ENCODE measurements around the gene RFC1. TPM values are rescaled to one million over a fixed set of nuclear protein-coding genes. Genes with fewer than 3 reads are reported as not detected.

Gene RFC1
- total RNA-seq, 1 donor from 2014 or later: 48.2 TPM

DNA sequence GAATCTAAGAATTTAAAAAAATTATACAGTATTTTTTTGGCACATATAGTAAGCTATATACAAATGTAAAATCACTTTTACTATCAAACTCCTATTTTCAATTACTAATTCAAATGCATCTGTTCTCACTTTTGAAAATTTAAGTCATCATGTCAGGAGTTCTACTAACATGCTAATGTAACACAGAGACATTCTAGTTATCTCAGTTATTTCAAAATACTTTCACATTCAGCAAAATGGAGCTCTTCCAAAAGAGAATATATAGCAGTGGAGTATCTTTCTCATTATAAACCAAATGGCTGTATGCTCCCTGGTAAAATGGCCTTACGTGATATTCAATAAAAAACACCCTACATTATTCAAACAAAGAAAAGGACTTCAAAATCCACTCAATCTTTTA, 42.3 kb downstream of the RFC1 start:
- TF ChIP-seq, protein P1, sequence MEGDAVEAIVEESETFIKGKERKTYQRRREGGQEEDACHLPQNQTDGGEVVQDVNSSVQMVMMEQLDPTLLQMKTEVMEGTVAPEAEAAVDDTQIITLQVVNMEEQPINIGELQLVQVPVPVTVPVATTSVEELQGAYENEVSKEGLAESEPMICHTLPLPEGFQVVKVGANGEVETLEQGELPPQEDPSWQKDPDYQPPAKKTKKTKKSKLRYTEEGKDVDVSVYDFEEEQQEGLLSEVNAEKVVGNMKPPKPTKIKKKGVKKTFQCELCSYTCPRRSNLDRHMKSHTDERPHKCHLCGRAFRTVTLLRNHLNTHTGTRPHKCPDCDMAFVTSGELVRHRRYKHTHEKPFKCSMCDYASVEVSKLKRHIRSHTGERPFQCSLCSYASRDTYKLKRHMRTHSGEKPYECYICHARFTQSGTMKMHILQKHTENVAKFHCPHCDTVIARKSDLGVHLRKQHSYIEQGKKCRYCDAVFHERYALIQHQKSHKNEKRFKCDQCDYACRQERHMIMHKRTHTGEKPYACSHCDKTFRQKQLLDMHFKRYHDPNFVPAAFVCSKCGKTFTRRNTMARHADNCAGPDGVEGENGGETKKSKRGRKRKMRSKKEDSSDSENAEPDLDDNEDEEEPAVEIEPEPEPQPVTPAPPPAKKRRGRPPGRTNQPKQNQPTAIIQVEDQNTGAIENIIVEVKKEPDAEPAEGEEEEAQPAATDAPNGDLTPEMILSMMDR (IDR thresholded peaks at IDR 0.05; ENCODE audit: insufficient read depth, low read length, severe bottlenecking): no peak
- Histone ChIP-seq H3K36me3 (ENCODE audit: control insufficient read depth, insufficient read depth, low read length) (no peaks in the 10 kb centered on the region), H3K4me3 (ENCODE audit: low read depth, low read length) (no peak overlapping the region), H3K27me3 (ENCODE audit: control insufficient read depth, insufficient read depth, low read length) (no peaks in the 10 kb centered on the region)
- FAIRE-seq: no peak
- DNase-seq (ENCODE audit: low read depth): no peak

DNA sequence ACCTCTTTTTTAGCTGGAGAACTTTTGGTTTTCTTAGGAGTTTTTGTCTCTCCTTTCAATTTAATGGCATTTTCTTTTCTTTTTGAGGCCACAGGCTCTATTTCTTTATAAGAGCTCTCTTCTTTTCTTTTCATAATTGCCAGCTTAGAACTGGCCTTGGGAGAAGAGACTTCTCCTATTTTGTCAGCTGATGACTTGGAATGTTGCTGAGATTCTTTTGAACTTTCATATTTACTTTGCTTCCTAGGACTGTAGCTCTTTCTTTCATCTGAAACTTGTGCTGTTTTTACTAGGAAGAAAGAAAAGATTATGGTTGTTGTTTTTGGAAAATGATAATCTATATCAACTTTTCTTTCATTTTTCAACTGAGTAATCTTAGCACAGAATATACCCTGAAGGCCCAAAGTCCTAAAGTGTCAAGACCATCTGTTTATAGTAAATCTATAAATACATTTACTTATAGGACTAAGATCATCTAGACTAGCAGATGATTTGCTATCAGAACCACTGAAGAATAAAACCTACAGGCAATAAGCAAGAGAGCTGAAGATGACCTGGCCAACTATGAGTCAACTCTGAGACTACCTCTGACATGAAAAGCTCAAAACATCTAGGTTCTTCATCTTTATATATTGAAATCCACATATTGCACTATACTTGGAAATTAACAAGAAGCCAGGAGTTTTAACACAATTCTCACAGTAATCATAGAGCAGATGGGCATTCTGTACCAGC, 45.6 kb downstream of the RFC1 start:
- FAIRE-seq: no peak
- Histone ChIP-seq H3K27me3 (ENCODE audit: control insufficient read depth, insufficient read depth, low read length) (no peaks in the 10 kb centered on the region), H3K4me3 (ENCODE audit: low read depth, low read length) (no peak overlapping the region), H3K36me3 (ENCODE audit: control insufficient read depth, insufficient read depth, low read length) (peaks cover 3% of the 10 kb centered on the region)
- peak; percentile 64 for DNase-seq (ENCODE audit: low read depth)
- TF ChIP-seq, protein P1 (IDR thresholded peaks at IDR 0.05; ENCODE audit: insufficient read depth, low read length, severe bottlenecking): no peak

DNA sequence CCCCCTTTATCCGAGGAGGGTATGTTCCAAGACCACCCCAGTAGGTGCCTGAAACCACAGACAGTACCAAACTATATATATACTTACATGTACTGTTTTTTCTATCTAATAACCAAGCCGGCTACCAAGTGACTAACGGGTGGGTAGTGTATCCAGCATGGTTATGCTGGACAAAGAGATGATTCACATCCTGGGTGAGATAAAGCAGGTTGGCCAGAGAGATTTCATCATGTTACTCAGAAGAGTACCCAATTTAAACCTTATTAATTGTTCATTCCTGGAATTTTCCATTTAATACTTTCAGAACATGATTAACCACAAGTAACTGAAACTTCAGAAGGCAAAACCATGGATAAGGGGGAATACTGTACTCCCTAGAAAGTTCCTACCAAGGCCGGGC, 46.5 kb downstream of the RFC1 start:
- Histone ChIP-seq H3K4me3 (ENCODE audit: low read depth, low read length) (peak overlapping the region; percentile 13), H3K27me3 (ENCODE audit: control insufficient read depth, insufficient read depth, low read length) (no peaks in the 10 kb centered on the region), H3K36me3 (ENCODE audit: control insufficient read depth, insufficient read depth, low read length) (peaks cover 3% of the 10 kb centered on the region)
- TF ChIP-seq, protein P1 (IDR thresholded peaks at IDR 0.05; ENCODE audit: insufficient read depth, low read length, severe bottlenecking): no peak
- DNase-seq (ENCODE audit: low read depth) (peak; percentile 98), FAIRE-seq (no peak)

DNA sequence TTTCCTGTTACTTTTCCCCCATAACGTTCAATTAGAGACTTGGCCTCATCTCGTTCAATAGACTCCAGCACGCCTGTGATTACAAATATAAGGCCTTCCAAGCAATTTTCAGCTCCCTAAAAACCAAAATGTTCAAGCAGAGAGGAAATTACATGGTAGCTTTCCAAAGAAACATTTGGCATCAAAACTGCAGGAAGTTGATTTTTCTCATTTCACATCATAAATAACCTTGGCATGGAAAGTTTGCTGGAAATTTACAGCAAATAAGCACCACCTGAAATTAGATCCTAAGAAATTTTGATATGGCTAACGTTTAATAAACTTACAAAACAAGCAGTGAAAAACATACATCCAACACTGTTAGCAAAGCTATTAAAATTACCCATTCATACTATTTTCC, 53.3 kb downstream of the RFC1 start:
- TF ChIP-seq, protein P1 (IDR thresholded peaks at IDR 0.05; ENCODE audit: insufficient read depth, low read length, severe bottlenecking): no peak
- Histone ChIP-seq H3K4me3 (ENCODE audit: low read depth, low read length) (no peak overlapping the region), H3K27me3 (ENCODE audit: control insufficient read depth, insufficient read depth, low read length) (no peaks in the 10 kb centered on the region), H3K36me3 (ENCODE audit: control insufficient read depth, insufficient read depth, low read length) (peaks cover 13% of the 10 kb centered on the region)
- DNase-seq (ENCODE audit: low read depth): no peak
- FAIRE-seq: no peak

DNA sequence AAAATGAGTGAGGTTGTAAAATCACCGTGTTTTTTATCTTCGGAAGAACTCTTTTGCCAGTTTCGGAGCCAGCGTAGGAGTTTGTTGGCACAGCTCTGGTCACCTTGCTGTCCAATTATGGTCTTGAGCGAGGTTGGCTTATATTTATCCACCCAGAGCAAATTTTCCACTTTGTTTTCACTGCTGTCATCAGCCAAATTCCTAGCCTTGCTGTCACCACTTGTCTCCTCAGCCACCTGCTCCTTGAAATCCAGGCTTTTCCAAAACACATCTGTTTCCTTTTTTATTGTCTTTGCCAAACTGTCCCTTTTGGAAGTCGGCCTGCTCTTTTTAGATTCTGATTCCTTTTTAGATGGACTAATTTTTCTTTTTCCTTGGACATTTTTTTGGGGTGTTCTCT, 57.6 kb downstream of the RFC1 start:
- FAIRE-seq (no peak), DNase-seq (ENCODE audit: low read depth) (no peak)
- H3K36me3 ChIP-seq (ENCODE audit: control insufficient read depth, insufficient read depth, low read length): peaks cover 14% of the 10 kb centered on the region
- no peak overlapping the region for H3K4me3 ChIP-seq (ENCODE audit: low read depth, low read length)
- TF ChIP-seq, protein P1 (IDR thresholded peaks at IDR 0.05; ENCODE audit: insufficient read depth, low read length, severe bottlenecking): no peak
- no peaks in the 10 kb centered on the region for H3K27me3 ChIP-seq (ENCODE audit: control insufficient read depth, insufficient read depth, low read length)

Data from bronchial epithelial cell (primary cell).